A673 (cell line): ENCODE results near the gene IBA57.

Experiments used
- CTCF ChIP-seq: fragments of 300-800, 200-600 bp; sonication (generic); conservative IDR thresholded peaks from 2 replicates; pipeline ENCODE4 v1.5.1; 2017; ENCODE audit warnings: low read depth, mild to moderate bottlenecking, antibody characterized with exemption, low read length, moderate library complexity, mixed read lengths
- EZH2 ChIP-seq: fragments of 200-600 bp; sonication (generic); IDR thresholded peaks from 2 replicates; pipeline ENCODE4 v1.6.1; 2017; ENCODE audit warnings: borderline replicate concordance, low read depth, mild to moderate bottlenecking, mixed read lengths, antibody characterized with exemption, low read length; ENCODE audit not compliant: poor library complexity, severe bottlenecking

DNA sequence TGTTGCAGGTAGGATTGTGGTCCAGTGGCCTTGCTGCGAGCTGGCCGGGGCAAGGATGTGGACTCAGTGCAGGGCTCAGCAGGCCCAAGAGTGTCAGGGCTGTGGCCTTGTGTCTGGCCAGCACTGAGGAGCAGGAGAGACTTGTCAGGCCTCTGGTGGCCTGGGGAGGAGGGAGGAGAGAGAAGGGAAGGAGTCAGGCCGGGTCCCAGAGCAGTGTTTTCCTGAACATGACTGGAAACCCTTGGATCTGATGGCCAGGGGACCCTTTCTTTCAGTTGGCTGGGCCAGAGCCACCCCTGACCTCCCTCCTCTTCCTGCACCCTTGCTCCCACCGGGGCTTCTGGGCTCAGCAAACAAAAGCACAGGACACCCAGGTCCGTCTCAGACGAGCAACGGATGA lies 5.1 kb downstream of the IBA57 start:
- no peak for TF ChIP-seq CTCF
- no peak for TF ChIP-seq EZH2
